GM23248 (cell line): ENCODE data around the gene DNAH8.

ENCODE experiments used
- EZH2 ChIP-seq: fragments of 200-600 bp; sonication (generic); IDR thresholded peaks from 2 replicates; pipeline ENCODE4 v1.6.1; 2018; ENCODE audit warnings: antibody characterized with exemption, mild to moderate bottlenecking; ENCODE audit not compliant: insufficient read depth, poor library complexity, severe bottlenecking
- EZH2phosphoT487 ChIP-seq: fragments of 200-600 bp; sonication (generic); IDR thresholded peaks from 2 replicates; pipeline ENCODE4 v1.6.1; 2018; ENCODE audit warnings: antibody characterized with exemption, moderate library complexity, mild to moderate bottlenecking, low read depth; ENCODE audit not compliant: insufficient read depth

DNA sequence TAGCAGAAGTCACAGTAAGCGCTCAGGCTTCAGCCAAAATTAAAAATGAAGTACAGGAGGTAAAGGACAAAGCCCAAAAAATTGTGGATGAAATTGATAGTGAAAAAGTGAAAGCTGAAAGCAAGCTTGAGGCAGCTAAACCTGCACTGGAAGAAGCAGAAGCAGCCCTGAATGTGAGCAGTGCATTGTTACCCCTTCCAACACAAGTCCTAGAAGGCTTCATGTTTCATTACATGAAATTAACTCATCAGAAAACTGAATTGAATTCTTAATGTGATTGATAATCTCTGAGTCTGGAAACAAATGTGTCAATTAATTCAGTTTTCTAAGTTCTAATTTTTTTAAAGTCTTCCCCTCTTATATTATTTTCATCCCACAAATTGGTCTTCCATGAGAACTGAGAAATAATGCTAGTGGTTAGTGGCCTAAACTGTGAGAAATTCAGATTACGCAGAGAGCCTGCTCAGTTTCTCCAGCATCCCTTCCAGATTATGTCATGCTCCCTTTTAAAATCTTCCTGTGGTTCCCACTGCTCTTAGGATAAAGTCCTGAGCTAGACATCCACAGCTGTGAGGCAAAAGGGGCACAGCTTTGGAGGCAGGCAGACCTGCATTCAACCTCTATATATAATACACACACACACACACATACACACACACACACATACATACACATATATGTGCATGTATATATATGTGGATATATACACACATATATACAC is 200.3 kb downstream of the DNAH8 start:
- TF ChIP-seq EZH2 (no peak), EZH2phosphoT487 (no peak)
